ENCODE measurements around the gene IL10RB.

- no peak for TF ChIP-seq POLR2A (IDR thresholded peaks at IDR 0.05; ENCODE audit: low read depth, low read length)
- no peak for TF ChIP-seq SPI1 (IDR thresholded peaks at IDR 0.05; ENCODE audit: low read depth, low read length)
- TF ChIP-seq POLR2AphosphoS5 (IDR thresholded peaks at IDR 0.05; ENCODE audit: low read depth, low read length), result no peak
- TF ChIP-seq TAF1 (IDR thresholded peaks at IDR 0.05; ENCODE audit: low read depth, low read length), result no peak
Measured at GRCh38 chr21:33289199-33289819, 23.1 kb downstream of the IL10RB start.
